Measurements from ENCODE around the gene CLTCL1.

The CLTCL1 gene

GRCh38 chr22:19207884-19208283, 83.6 kb downstream of the CLTCL1 start:
- H3K27ac ChIP-seq: no peak overlapping the region
- no peak for TF ChIP-seq ZFX (IDR thresholded peaks at IDR 0.05; ENCODE audit: borderline replicate concordance)
- no peak for TF ChIP-seq CTCF (IDR thresholded peaks at IDR 0.05)

- TF ChIP-seq CTCF (IDR thresholded peaks at IDR 0.05) (no peak), ZFX (IDR thresholded peaks at IDR 0.05; ENCODE audit: borderline replicate concordance) (no peak)
- H3K27ac ChIP-seq: no peak overlapping the region
Measured at GRCh38 chr22:19207401-19207808, 84.1 kb downstream of the CLTCL1 start.

- TF ChIP-seq CTCF (IDR thresholded peaks at IDR 0.05) (no peak), ZFX (IDR thresholded peaks at IDR 0.05; ENCODE audit: borderline replicate concordance) (no peak)
- no peak overlapping the region for H3K27ac ChIP-seq
Measured at GRCh38 chr22:19206287-19206686, 85.2 kb downstream of the CLTCL1 start.

GRCh38 chr22:19204640-19205039, 86.9 kb downstream of the CLTCL1 start:
- no peak overlapping the region for H3K27ac ChIP-seq
- TF ChIP-seq ZFX (IDR thresholded peaks at IDR 0.05; ENCODE audit: borderline replicate concordance) (no peak), CTCF (IDR thresholded peaks at IDR 0.05) (no peak)

GRCh38 chr22:19203834-19204233, 87.7 kb downstream of the CLTCL1 start:
- TF ChIP-seq ZFX (IDR thresholded peaks at IDR 0.05; ENCODE audit: borderline replicate concordance) (no peak), CTCF (IDR thresholded peaks at IDR 0.05) (no peak)
- no peak overlapping the region for H3K27ac ChIP-seq

GRCh38 chr22:19202799-19203186, 88.7 kb downstream of the CLTCL1 start:
- peak overlapping the region; percentile 60 for H3K27ac ChIP-seq

GRCh38 chr22:19201869-19202798, 89.4 kb downstream of the CLTCL1 start:
- no peak for TF ChIP-seq ZFX (IDR thresholded peaks at IDR 0.05; ENCODE audit: borderline replicate concordance)
- TF ChIP-seq CTCF (IDR thresholded peaks at IDR 0.05): no peak
- peak overlapping the region; percentile 61 for H3K27ac ChIP-seq
